ENCODE measurements around the gene ITGB5.
A peak's percentile ranks its signal among the peaks of the same experiment; 100 is the strongest.

The ITGB5 gene

DNA sequence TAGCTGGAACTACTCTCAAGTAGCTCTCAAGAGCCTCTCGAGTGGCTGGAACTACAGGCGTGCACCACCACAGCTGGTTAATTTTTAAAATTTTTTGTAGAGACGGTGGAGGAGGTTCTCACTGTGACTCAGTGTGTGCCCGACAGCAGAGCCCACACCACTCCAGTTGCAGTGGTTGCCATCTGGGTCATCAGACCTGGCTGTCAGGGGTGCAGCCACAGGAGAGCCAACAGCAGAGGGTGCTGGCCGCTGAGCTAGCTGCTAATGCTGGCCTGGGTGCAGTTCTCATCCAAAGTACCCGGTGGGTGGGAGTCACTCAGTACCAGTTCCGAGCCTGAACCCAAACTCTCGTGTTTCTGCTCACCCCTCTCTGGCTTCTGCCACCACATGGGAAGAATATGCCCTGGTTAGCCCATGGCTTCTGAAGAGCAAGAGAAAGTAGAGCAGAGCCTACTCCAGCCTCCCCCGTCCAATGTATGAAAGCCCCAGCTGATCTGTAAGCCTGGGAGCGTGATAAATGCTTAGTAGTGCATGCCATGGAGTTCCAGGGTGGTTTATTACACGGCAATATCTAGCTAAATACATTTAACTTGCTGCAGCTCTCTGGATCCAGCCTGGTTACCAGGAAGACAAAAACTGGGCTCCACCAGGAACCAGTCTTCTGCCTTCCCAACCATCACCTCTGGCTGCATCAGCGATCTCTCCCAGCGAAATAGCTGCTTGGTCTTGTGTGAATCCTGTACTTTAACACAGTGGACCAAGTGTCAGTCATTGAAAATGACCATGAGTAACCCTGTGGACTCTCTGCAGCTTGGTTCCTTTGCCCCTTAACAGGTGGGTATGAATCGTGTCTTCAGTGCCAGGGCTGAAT lies 139.8 kb downstream of the ITGB5 start:
- DNase-seq (ENCODE audit: low spot score), result no peak

GRCh38 chr3:124745756-124746155 lies 141.4 kb downstream of the ITGB5 start:
- no peak for DNase-seq (ENCODE audit: low spot score)

GRCh38 chr3:124741027-124741426 lies 146.1 kb downstream of the ITGB5 start:
- no peak for DNase-seq (ENCODE audit: low spot score)

DNA sequence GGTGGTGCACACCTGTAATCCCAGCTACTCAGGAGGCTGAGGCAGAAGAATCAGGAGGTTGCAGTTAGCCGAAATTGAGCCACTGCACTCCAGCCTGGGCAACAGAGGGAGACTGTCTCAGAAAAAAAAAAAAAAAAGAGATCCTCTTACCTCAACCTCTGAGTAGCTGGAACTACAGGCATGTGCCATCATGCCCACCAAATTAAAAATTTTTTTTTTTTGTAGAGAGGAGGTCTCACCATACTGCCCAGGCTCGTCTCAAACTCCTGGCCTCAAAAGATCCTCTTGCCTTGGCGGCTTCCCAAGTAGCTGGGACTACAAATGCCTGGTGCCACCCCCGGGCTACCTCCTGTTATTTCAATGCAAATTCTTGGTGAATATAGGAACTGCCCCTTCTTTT lies 155.4 kb downstream of the ITGB5 start:
- DNase-seq (ENCODE audit: low spot score), result no peak

DNA sequence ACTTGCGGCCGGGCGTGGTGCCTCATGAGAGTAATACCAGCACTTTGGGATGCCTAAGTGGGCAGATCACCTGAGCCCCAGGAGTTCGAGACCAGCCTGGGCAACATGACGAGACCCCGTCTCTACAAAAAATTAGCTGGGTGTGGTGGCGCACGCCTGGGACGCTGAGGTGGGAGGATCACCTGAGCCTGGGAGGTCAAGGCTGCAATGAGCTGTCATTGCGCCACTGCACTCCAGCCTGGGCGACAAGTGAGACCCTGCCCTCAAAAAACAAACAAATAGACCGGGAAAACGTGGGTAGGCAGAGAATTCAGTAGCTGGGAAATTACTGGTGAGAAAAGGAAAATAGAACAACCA lies 156.2 kb downstream of the ITGB5 start:
- no peak for DNase-seq (ENCODE audit: low spot score)

- DNase-seq (ENCODE audit: low spot score), result peak; percentile 92
These were observed 156.8 kb downstream of the ITGB5 start, which contains the start of gene UMPS for GRCh38 chr3:124730129-124730940. Gene UMPS, plus strand, starts transcription at chr3:124730452. Its CDS starts 20 bp downstream, at chr3:124730472.

DNA sequence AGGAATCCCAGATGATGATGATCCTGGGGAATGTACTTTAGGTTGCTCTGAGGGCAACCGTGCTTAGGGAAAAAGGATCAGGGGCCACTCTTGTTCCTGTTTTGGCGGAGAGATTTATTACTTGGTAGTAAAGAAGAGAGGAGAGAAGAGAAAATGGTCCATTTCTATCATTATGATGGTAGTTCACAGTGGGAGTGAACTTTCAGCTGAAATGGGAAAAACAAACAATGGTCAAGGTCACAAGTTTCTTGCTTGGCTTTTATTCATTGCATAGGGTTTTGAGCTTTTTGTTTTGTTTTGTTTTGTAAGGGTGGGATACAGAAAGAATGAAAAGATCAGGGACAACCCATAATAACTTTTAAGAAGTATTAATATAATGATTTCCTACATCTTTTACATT lies 164.6 kb downstream of the ITGB5 start:
- DNase-seq (ENCODE audit: low spot score), result no peak

- DNase-seq (ENCODE audit: low spot score), result no peak
These were observed 172.8 kb downstream of the ITGB5 start for GRCh38 chr3:124714223-124714853.

Data from HuH-7 (cell line).